SJCRH30 (cell line): ENCODE results near the gene DAPK2. TPM values are rescaled to one million over a fixed set of nuclear protein-coding genes. Genes with fewer than 3 reads are reported as not detected.

Experiments
- DNase-seq, 2 experiments: peaks; one replicate each; pipeline ENCODE4 v3.0.0-alpha.2; 2015 to 2020
- H3K27ac ChIP-seq: fragments of 250-450 bp; sonication (Bioruptor Pico); 2 replicates; pipeline ENCODE4 v1.5.1; 2020; ENCODE audit warnings: mild to moderate bottlenecking, moderate library complexity
- H3K27me3 ChIP-seq: fragments of 250-450 bp; sonication (Bioruptor Pico); 2 replicates; pipeline ENCODE4 v1.5.1; 2020; ENCODE audit warnings: mild to moderate bottlenecking, moderate library complexity
- H3K36me3 ChIP-seq: fragments of 250-450 bp; sonication (Bioruptor Pico); 2 replicates; pipeline ENCODE4 v1.5.1; 2020; ENCODE audit warnings: mild to moderate bottlenecking, moderate library complexity
- H3K4me1 ChIP-seq: fragments of 250-450 bp; sonication (Bioruptor Pico); 2 replicates; pipeline ENCODE4 v1.5.1; 2020; ENCODE audit warnings: mild to moderate bottlenecking, moderate library complexity
- H3K4me3 ChIP-seq: fragments of 250-450 bp; sonication (Bioruptor Pico); 2 replicates; pipeline ENCODE4 v1.5.1; 2020; ENCODE audit warnings: mild to moderate bottlenecking, moderate library complexity
- H3K9me3 ChIP-seq: fragments of 250-450 bp; sonication (Bioruptor Pico); replicated peaks from 2 replicates; pipeline ENCODE4 v1.5.1; 2020; ENCODE audit warnings: mild to moderate bottlenecking, moderate library complexity
- total RNA-seq: library from RNA; depleted of rRNA; stranded (reverse); fragments of >200 nt; shearing (Covaris generic); gene quantifications from 2 replicates; pipeline ENCODE4 v1.2.3, GENCODE V29; 2014

Gene DAPK2
- total RNA-seq, 1 experiment from 2014 or later = 0.85 TPM

GRCh38 chr15:64045101-64045435, 1.2 kb downstream of the DAPK2 start:
- no peaks in the 10 kb centered on the region for H3K9me3 ChIP-seq
- H3K4me3 ChIP-seq = no peak overlapping the region
- H3K27me3 ChIP-seq = no peaks in the 10 kb centered on the region
- no peak for DNase-seq
- H3K4me1 ChIP-seq = peaks cover 5% of the 10 kb centered on the region; the same call in 1 of the 2 replicates
- no peak overlapping the region for H3K27ac ChIP-seq
- no peaks in the 10 kb centered on the region for H3K36me3 ChIP-seq

GRCh38 chr15:64044300-64045100, 1.8 kb downstream of the DAPK2 start:
- Histone ChIP-seq H3K27ac (no peak overlapping the region), H3K4me3 (no peak overlapping the region), H3K27me3 (no peaks in the 10 kb centered on the region), H3K36me3 (no peaks in the 10 kb centered on the region), H3K9me3 (no peaks in the 10 kb centered on the region), H3K4me1 (peaks cover 5% of the 10 kb centered on the region; the same call in 1 of the 2 replicates)
- peak; percentile 23 to 33 for DNase-seq

- no peaks in the 10 kb centered on the region for H3K36me3 ChIP-seq
- H3K9me3 ChIP-seq = no peaks in the 10 kb centered on the region
- no peak overlapping the region for H3K4me3 ChIP-seq
- no peak for DNase-seq
- H3K27ac ChIP-seq = no peak overlapping the region
- H3K27me3 ChIP-seq = no peaks in the 10 kb centered on the region
- H3K4me1 ChIP-seq = no peaks in the 10 kb centered on the region
Measured at GRCh38 chr15:64038878-64039610, 7.2 kb downstream of the DAPK2 start.

- Histone ChIP-seq H3K36me3 (no peaks in the 10 kb centered on the region), H3K27me3 (no peaks in the 10 kb centered on the region)
Measured at GRCh38 chr15:64037966-64038365, 8.3 kb downstream of the DAPK2 start.

GRCh38 chr15:64037116-64037515, 9.2 kb downstream of the DAPK2 start:
- H3K27ac ChIP-seq = no peak overlapping the region
- no peak overlapping the region for H3K4me3 ChIP-seq
- no peaks in the 10 kb centered on the region for H3K4me1 ChIP-seq
- H3K9me3 ChIP-seq = no peaks in the 10 kb centered on the region
- DNase-seq = no peak
- H3K36me3 ChIP-seq = no peaks in the 10 kb centered on the region
- H3K27me3 ChIP-seq = no peaks in the 10 kb centered on the region

More at GRCh38 chr15:64037966-64038365, 8.3 kb downstream of the DAPK2 start:
- H3K27ac ChIP-seq = no peak overlapping the region
- no peaks in the 10 kb centered on the region for H3K4me1 ChIP-seq
- H3K9me3 ChIP-seq = no peaks in the 10 kb centered on the region
- H3K4me3 ChIP-seq = no peak overlapping the region
- no peak for DNase-seq

- Histone ChIP-seq H3K27me3 (no peaks in the 10 kb centered on the region), H3K4me1 (no peaks in the 10 kb centered on the region), H3K9me3 (no peaks in the 10 kb centered on the region), H3K36me3 (no peaks in the 10 kb centered on the region), H3K27ac (no peak overlapping the region), H3K4me3 (no peak overlapping the region)
- no peak for DNase-seq
Measured at GRCh38 chr15:64035525-64035924, 10.8 kb downstream of the DAPK2 start.

- Histone ChIP-seq H3K4me3 (no peak overlapping the region), H3K36me3 (no peaks in the 10 kb centered on the region), H3K27me3 (no peaks in the 10 kb centered on the region)
Measured at GRCh38 chr15:64034519-64034918, 11.8 kb downstream of the DAPK2 start.

GRCh38 chr15:64032329-64032728, 14.0 kb downstream of the DAPK2 start:
- no peak overlapping the region for H3K27ac ChIP-seq
- no peak overlapping the region for H3K4me3 ChIP-seq
- DNase-seq = no peak
- H3K36me3 ChIP-seq = no peaks in the 10 kb centered on the region
- no peaks in the 10 kb centered on the region for H3K27me3 ChIP-seq
- H3K4me1 ChIP-seq = no peaks in the 10 kb centered on the region
- no peaks in the 10 kb centered on the region for H3K9me3 ChIP-seq

More at GRCh38 chr15:64034519-64034918, 11.8 kb downstream of the DAPK2 start:
- no peak for DNase-seq
- Histone ChIP-seq H3K9me3 (no peaks in the 10 kb centered on the region), H3K4me1 (no peaks in the 10 kb centered on the region), H3K27ac (no peak overlapping the region)

- no peak for DNase-seq
- no peaks in the 10 kb centered on the region for H3K36me3 ChIP-seq
Measured at GRCh38 chr15:64030123-64030522, 16.2 kb downstream of the DAPK2 start.

GRCh38 chr15:64029633-64030032, 16.7 kb downstream of the DAPK2 start:
- no peak overlapping the region for H3K4me3 ChIP-seq
- H3K27ac ChIP-seq = no peak overlapping the region
- H3K27me3 ChIP-seq = no peaks in the 10 kb centered on the region
- H3K4me1 ChIP-seq = 0 out of 2 replicates have a peak, but pooled peaks cover 2% of the 10 kb centered on the region
- no peaks in the 10 kb centered on the region for H3K36me3 ChIP-seq
- DNase-seq = no peak
- H3K9me3 ChIP-seq = no peaks in the 10 kb centered on the region

More at GRCh38 chr15:64030123-64030522, 16.2 kb downstream of the DAPK2 start:
- H3K9me3 ChIP-seq = no peaks in the 10 kb centered on the region
- H3K27ac ChIP-seq = no peak overlapping the region
- H3K4me1 ChIP-seq = 0 out of 2 replicates have a peak, but pooled peaks cover 2% of the 10 kb centered on the region
- H3K27me3 ChIP-seq = no peaks in the 10 kb centered on the region
- H3K4me3 ChIP-seq = no peak overlapping the region

GRCh38 chr15:64029110-64029509, 17.2 kb downstream of the DAPK2 start:
- 0 out of 2 replicates have a peak, but pooled peaks cover 2% of the 10 kb centered on the region for H3K4me1 ChIP-seq
- H3K4me3 ChIP-seq = no peak overlapping the region
- H3K36me3 ChIP-seq = no peaks in the 10 kb centered on the region
- DNase-seq = no peak
- H3K27ac ChIP-seq = no peak overlapping the region
- H3K27me3 ChIP-seq = no peaks in the 10 kb centered on the region
- no peaks in the 10 kb centered on the region for H3K9me3 ChIP-seq

- no peak for DNase-seq
- Histone ChIP-seq H3K4me1 (0 out of 2 replicates have a peak, but pooled peaks cover 2% of the 10 kb centered on the region), H3K36me3 (no peaks in the 10 kb centered on the region), H3K4me3 (no peak overlapping the region), H3K27ac (no peak overlapping the region), H3K9me3 (no peaks in the 10 kb centered on the region), H3K27me3 (no peaks in the 10 kb centered on the region)
Measured at GRCh38 chr15:64026591-64026990, 19.7 kb downstream of the DAPK2 start.

GRCh38 chr15:64024172-64025050, 21.9 kb downstream of the DAPK2 start:
- DNase-seq = no peak
- Histone ChIP-seq H3K9me3 (no peaks in the 10 kb centered on the region), H3K27me3 (no peaks in the 10 kb centered on the region), H3K4me1 (peaks cover 11% of the 10 kb centered on the region), H3K36me3 (no peaks in the 10 kb centered on the region), H3K4me3 (no peak overlapping the region), H3K27ac (no peak overlapping the region)

GRCh38 chr15:64023220-64023619, 23.1 kb downstream of the DAPK2 start:
- no peaks in the 10 kb centered on the region for H3K9me3 ChIP-seq

More at GRCh38 chr15:64023220-64023619, 23.1 kb downstream of the DAPK2 start:
- H3K27me3 ChIP-seq = no peaks in the 10 kb centered on the region
- no peaks in the 10 kb centered on the region for H3K36me3 ChIP-seq
- H3K4me1 ChIP-seq = peaks cover 23% of the 10 kb centered on the region
- H3K4me3 ChIP-seq = no peak overlapping the region
- no peak overlapping the region for H3K27ac ChIP-seq
- no peak for DNase-seq
